ENCODE measurements around the gene TIGD6.

The TIGD6 gene

GRCh38 chr5:150000256-150000989, at the start of gene TIGD6, which contains the start of gene HMGXB3 (continued):
- TF ChIP-seq ZNF548 (tag by site-specific recombination; IDR thresholded peaks at IDR 0.05) (no peak), KLF17 (tag by site-specific recombination; IDR thresholded peaks at IDR 0.05) (peak; percentile 78; the same call in 1 of the 2 replicates), ZNF843 (tag by site-specific recombination; IDR thresholded peaks at IDR 0.05) (peak; percentile 45; the same call in 1 of the 2 replicates)

- TF ChIP-seq ZBTB44 (tag by site-specific recombination; IDR thresholded peaks at IDR 0.05) (no peak), FEZF1 (tag by site-specific recombination; IDR thresholded peaks at IDR 0.05) (no peak), HOXC10 (CRISPR knock-in tag; IDR thresholded peaks at IDR 0.05) (no peak), SCRT1 (tag by site-specific recombination; IDR thresholded peaks at IDR 0.05; ENCODE audit: borderline replicate concordance) (no peak), ZNF530 (tag by site-specific recombination; IDR thresholded peaks at IDR 0.05; ENCODE audit: low read depth) (no peak), ZNF837 (tag by site-specific recombination; IDR thresholded peaks at IDR 0.05) (no peak), ZNF426 (tag by site-specific recombination; IDR thresholded peaks at IDR 0.05) (no peak), ZNF510 (tag by site-specific recombination; IDR thresholded peaks at IDR 0.05; ENCODE audit: insufficient replicate concordance) (no peak), ZNF362 (tag by site-specific recombination; IDR thresholded peaks at IDR 0.05) (no peak), ZNF24 (tag by site-specific recombination; IDR thresholded peaks at IDR 0.05) (no peak)
- H3K36me3 ChIP-seq (ENCODE audit: control insufficient read depth in 2 of 2, insufficient read depth in 1 of 2, low read length in 2 of 2) = peaks cover 43 to 94% of the 10 kb centered on the region in 2 experiments
- CTCF ChIA-PET = no interaction called here
- POLR2A ChIA-PET = interaction anchor here (0.5 kb wide), 1 partner anchor 25 kb away, joined by 4 read pairs; no protein-coding TSS in a partner anchor
- H3K4me1 ChIP-seq (ENCODE audit: control insufficient read depth, insufficient read depth, low read length) = no peaks in the 10 kb centered on the region
- no peak overlapping the region for H3K27ac ChIP-seq (ENCODE audit: extremely low read depth, low read depth, low read length)
- no peak overlapping the region for H3K4me3 ChIP-seq (ENCODE audit: low read depth, low read length)
- H3K9me3 ChIP-seq (ENCODE audit: control insufficient read depth, insufficient read depth, low read depth, low read length) = no peaks in the 10 kb centered on the region
Measured at GRCh38 chr5:150046031-150046430, 45.6 kb upstream of the TIGD6 start.

GRCh38 chr5:150045549-150045948, 45.1 kb upstream of the TIGD6 start:
- TF ChIP-seq ZNF843 (tag by site-specific recombination; IDR thresholded peaks at IDR 0.05) (no peak), TCF7L2 (IDR thresholded peaks at IDR 0.05; ENCODE audit: borderline replicate concordance, low read depth, low read length) (no peak), ZNF175 (tag by site-specific recombination; IDR thresholded peaks at IDR 0.05) (no peak), KLF8 (tag by site-specific recombination; IDR thresholded peaks at IDR 0.05) (no peak), ZNF48 (tag by site-specific recombination; IDR thresholded peaks at IDR 0.05) (no peak), YY2 (tag by site-specific recombination; IDR thresholded peaks at IDR 0.05) (no peak), PRDM1 (tag by site-specific recombination; IDR thresholded peaks at IDR 0.05) (no peak), FEZF1 (tag by site-specific recombination; IDR thresholded peaks at IDR 0.05) (no peak)
- POLR2A ChIA-PET = interaction anchor here (0.5 to 1.0 kb wide), 2 partner anchors 9 to 25 kb away, joined by 4 read pairs; no protein-coding TSS in a partner anchor
- H3K4me3 ChIP-seq (ENCODE audit: low read depth, low read length) = no peak overlapping the region
- no peak overlapping the region for H3K27ac ChIP-seq (ENCODE audit: extremely low read depth, low read depth, low read length)
- H3K36me3 ChIP-seq (ENCODE audit: control insufficient read depth in 2 of 2, insufficient read depth in 1 of 2, low read length in 2 of 2) = peaks cover 47 to 94% of the 10 kb centered on the region in 2 experiments
- H3K4me1 ChIP-seq (ENCODE audit: control insufficient read depth, insufficient read depth, low read length) = no peaks in the 10 kb centered on the region
- H3K9me3 ChIP-seq (ENCODE audit: control insufficient read depth, insufficient read depth, low read depth, low read length) = no peaks in the 10 kb centered on the region
- CTCF ChIA-PET = interaction anchor here (0.9 to 1.1 kb wide), 2 partner anchors 10 to 59 kb away, joined by 3 read pairs; no protein-coding TSS in a partner anchor
